ENCODE data around the gene SV2C. TPM values are rescaled to one million over a fixed set of nuclear protein-coding genes. Genes with fewer than 3 reads are reported as not detected.

Gene SV2C
- total RNA-seq, 1 donor = not detected

- no peak for TF ChIP-seq CTCF (IDR thresholded peaks at IDR 0.05; ENCODE audit: insufficient read depth, low read depth, low read length)
- H3K4me3 ChIP-seq (ENCODE audit: low read depth, low read length) = no peak overlapping the region
- peak; percentile 19 for DNase-seq (ENCODE audit: low read depth)
Observed at GRCh38 chr5:76104027-76104426, 20.8 kb downstream of the SV2C start.

DNA sequence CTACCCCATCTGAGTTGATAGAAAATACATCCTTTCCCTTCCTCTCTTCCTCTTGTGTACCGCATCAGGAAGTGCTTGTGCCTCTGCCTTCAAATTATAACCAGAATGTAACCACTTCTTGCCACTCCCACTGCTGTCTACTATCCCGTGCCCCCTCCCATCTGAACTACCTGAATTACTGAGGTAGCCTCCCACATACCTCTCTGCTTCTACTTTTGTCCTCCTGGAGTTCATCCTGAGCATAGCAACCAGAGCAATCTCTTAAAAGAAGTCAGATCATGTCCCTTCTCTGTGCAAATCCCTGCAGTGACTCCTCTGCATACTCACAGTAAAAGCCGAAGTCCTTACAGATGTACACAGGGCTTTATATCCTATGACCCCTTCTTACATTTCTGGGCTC lies 23.0 kb downstream of the SV2C start:
- DNase-seq (ENCODE audit: low read depth) = no peak

GRCh38 chr5:76111477-76112174 lies 28.4 kb downstream of the SV2C start:
- H3K4me3 ChIP-seq (ENCODE audit: low read depth, low read length) = no peak overlapping the region
- DNase-seq (ENCODE audit: low read depth) = no peak
- no peak for TF ChIP-seq CTCF (IDR thresholded peaks at IDR 0.05; ENCODE audit: insufficient read depth, low read depth, low read length)

More for the DNA sequence above, 23.0 kb downstream of the SV2C start:
- H3K4me3 ChIP-seq (ENCODE audit: low read depth, low read length) = no peak overlapping the region
- TF ChIP-seq CTCF (IDR thresholded peaks at IDR 0.05; ENCODE audit: insufficient read depth, low read depth, low read length) = no peak

GRCh38 chr5:76113103-76113502 lies 29.9 kb downstream of the SV2C start:
- no peak for DNase-seq (ENCODE audit: low read depth)
- no peak for TF ChIP-seq CTCF (IDR thresholded peaks at IDR 0.05; ENCODE audit: insufficient read depth, low read depth, low read length)
- H3K4me3 ChIP-seq (ENCODE audit: low read depth, low read length) = no peak overlapping the region

DNA sequence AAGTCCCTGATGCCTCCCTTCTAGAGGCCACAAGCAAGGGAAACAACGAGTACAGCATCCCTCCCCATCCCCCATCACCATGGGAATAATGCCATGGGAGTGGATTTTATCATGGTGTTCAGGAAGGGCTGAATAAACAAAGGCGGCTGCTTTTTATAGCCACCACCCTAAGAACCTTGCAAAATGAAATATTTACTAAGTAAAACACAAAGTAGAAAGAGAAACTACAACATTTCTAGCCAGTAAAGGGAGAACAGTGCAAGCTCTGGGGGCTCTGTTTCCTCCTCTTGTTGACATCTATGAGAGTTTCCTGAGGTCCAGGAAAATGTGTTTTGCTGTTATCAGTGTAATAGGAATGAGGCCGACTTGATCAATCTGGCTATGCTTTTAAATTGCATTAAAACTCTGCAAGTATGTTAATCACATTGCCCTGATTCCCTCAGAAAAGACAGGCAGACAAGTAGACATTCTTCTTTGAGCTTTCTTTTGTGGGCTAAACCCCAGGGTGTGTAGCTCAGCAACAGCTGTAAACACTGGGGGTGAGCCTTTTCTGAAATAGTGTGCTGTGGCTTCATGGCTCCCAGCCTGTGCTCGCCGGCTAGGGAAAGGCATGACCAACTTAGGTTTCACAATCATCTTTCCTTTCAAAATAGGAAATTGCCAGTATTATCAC lies 31.1 kb downstream of the SV2C start:
- H3K4me3 ChIP-seq (ENCODE audit: low read depth, low read length) = no peak overlapping the region
- DNase-seq (ENCODE audit: low read depth) = no peak
- TF ChIP-seq CTCF (IDR thresholded peaks at IDR 0.05; ENCODE audit: insufficient read depth, low read depth, low read length) = no peak

GRCh38 chr5:76125346-76125745 lies 42.2 kb downstream of the SV2C start:
- no peak for TF ChIP-seq CTCF (IDR thresholded peaks at IDR 0.05; ENCODE audit: insufficient read depth, low read depth, low read length)
- DNase-seq (ENCODE audit: low read depth) = no peak
- no peak overlapping the region for H3K4me3 ChIP-seq (ENCODE audit: low read depth, low read length)

Measured in fibroblast of villous mesenchyme (primary cell).